GM12865 (cell line): Measurements from ENCODE around the gene ATP1A2.
"Not testable (repeated sequence)": the region's sequence is repeated elsewhere in the genome, so short reads cannot be mapped to it uniquely, and the experiment has no call there.

Experiments used
- DNase-seq: peaks from one replicate; pipeline ENCODE4 v3.0.0; 2010; ENCODE audit warnings: low read depth
- H3K4me3 ChIP-seq: 2 replicates; pipeline ENCODE4 v1.5.1; 2011; ENCODE audit warnings: mild to moderate bottlenecking, low read depth, low read length, control low read depth
- TF ChIP-seq, protein P1 (sequence below): IDR thresholded peaks from 2 replicates; pipeline ENCODE4 v1.5.1; 2011; ENCODE audit warnings: low read length, control low read depth, low read depth, inconsistent platforms; ENCODE audit not compliant: insufficient read depth; ENCODE audit errors: missing control alignments

Gene ATP1A2

GRCh38 chr1:160124705-160125478 is 9.3 kb downstream of the ATP1A2 start:
- DNase-seq = no peak
- no peak overlapping the region for H3K4me3 ChIP-seq
- TF ChIP-seq, protein P1, sequence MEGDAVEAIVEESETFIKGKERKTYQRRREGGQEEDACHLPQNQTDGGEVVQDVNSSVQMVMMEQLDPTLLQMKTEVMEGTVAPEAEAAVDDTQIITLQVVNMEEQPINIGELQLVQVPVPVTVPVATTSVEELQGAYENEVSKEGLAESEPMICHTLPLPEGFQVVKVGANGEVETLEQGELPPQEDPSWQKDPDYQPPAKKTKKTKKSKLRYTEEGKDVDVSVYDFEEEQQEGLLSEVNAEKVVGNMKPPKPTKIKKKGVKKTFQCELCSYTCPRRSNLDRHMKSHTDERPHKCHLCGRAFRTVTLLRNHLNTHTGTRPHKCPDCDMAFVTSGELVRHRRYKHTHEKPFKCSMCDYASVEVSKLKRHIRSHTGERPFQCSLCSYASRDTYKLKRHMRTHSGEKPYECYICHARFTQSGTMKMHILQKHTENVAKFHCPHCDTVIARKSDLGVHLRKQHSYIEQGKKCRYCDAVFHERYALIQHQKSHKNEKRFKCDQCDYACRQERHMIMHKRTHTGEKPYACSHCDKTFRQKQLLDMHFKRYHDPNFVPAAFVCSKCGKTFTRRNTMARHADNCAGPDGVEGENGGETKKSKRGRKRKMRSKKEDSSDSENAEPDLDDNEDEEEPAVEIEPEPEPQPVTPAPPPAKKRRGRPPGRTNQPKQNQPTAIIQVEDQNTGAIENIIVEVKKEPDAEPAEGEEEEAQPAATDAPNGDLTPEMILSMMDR = no peak

GRCh38 chr1:160125746-160126145 is 10.2 kb downstream of the ATP1A2 start:
- TF ChIP-seq, protein P1 = no peak
- no peak for DNase-seq
- no peak overlapping the region for H3K4me3 ChIP-seq

- not testable (repeated sequence) for DNase-seq
Observed at GRCh38 chr1:160126342-160126741, 10.8 kb downstream of the ATP1A2 start.

DNA sequence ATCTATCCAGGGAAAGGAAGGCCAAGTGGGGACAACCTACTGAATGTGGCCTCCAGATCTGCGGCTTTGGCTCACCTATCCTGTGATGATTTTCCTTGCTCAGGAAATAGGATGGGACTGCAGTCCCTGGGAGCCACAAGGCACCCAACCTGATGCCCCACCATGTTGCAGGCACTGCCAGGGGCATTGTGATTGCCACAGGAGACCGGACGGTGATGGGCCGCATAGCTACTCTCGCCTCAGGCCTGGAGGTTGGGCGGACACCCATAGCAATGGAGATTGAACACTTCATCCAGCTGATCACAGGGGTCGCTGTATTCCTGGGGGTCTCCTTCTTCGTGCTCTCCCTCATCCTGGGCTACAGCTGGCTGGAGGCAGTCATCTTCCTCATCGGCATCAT is 11.8 kb downstream of the ATP1A2 start:
- TF ChIP-seq, protein P1 = no peak
- no peak overlapping the region for H3K4me3 ChIP-seq

More at GRCh38 chr1:160126342-160126741, 10.8 kb downstream of the ATP1A2 start:
- not testable (repeated sequence) for H3K4me3 ChIP-seq

DNA sequence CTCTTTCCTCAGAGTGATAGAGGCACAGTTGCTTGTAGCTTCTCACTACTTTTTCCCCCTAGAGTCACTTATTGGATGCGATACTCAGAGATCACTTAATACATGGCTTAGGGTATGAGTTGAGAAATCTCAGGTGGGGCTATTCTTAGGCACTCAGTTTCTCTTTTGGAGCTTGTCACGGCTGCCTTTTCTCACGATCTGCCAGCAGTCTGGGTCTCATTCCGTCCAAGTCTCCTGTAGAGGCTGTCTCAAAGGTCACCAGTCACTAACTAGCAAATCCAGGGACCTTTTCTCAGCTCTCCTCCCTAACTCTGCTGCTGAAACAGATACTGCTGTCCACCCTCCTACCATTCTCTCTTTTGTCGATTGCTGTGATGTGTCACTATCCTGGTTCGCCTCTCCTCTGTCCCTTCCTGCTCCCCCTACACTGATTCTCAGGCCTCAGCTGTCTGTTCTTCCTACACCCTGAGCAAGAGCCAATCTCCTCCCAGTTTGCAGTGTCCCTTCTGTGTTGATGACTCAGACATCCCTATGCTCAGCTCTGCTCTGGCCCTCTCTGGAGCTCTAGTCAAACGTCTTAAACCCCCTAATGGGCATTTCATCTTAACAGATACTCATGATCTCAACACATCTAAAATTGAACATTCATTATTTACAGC is 12.4 kb downstream of the ATP1A2 start:
- DNase-seq = peak; percentile 30
- no peak overlapping the region for H3K4me3 ChIP-seq
- TF ChIP-seq, protein P1 = no peak

More for the DNA sequence above, 11.8 kb downstream of the ATP1A2 start:
- DNase-seq = no peak

DNA sequence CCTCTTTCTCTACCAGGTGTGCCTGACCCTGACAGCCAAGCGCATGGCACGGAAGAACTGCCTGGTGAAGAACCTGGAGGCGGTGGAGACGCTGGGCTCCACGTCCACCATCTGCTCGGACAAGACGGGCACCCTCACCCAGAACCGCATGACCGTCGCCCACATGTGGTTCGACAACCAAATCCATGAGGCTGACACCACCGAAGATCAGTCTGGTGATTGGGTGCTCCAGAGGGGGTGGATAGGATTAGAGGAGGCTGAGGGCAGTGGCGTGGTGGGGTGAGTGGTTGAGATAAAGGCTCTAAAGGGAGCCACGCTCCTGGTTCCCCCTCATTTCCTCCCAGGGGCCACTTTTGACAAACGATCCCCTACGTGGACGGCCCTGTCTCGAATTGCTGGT is 13.1 kb downstream of the ATP1A2 start:
- TF ChIP-seq, protein P1 = no peak
- H3K4me3 ChIP-seq = no peak overlapping the region
- no peak for DNase-seq

DNA sequence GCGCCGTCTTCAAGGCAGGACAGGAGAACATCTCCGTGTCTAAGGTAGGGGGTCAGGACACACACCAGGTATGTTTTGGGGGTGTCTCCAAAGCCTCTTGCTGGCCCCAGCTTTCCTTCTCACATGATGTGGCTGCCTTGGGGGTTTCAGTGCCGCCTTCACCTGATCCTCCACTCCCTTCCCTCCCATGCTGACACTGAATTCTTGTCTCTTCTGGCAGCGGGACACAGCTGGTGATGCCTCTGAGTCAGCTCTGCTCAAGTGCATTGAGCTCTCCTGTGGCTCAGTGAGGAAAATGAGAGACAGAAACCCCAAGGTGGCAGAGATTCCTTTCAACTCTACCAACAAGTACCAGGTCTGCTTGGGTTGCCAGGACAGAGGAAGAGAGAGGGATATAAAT is 13.5 kb downstream of the ATP1A2 start:
- DNase-seq = no peak
- TF ChIP-seq, protein P1 = no peak
- no peak overlapping the region for H3K4me3 ChIP-seq
